Tibial artery (tissue), 4 donors: ENCODE results near the gene IL36B.

Experiments
- DNase-seq, 2 donors: peaks; one replicate each; pipeline ENCODE4 v3.0.0-alpha.2; 2019
- H3K27ac ChIP-seq, 2 donors: fragments of 200-600 bp; sonication (generic) in 1 of 2; 1 replicate in 1 of 2; 2 replicates in 1 of 2; pipeline ENCODE4 v1.5.1; 2018 to 2019; ENCODE audit warnings: mild to moderate bottlenecking in 1 of 2
- H3K27me3 ChIP-seq, 2 donors: fragments of 200-600 bp; sonication (generic) in 1 of 2; one replicate each; pipeline versions ENCODE4 v1.5.1 to v1.6.0; 2016 to 2019
- H3K36me3 ChIP-seq, 3 donors: fragments of 200-600 bp; sonication (generic) in 2 of 3; one replicate each; pipeline ENCODE4 v1.5.1; 2016 to 2019; ENCODE audit warnings: mild to moderate bottlenecking in 2 of 3
- H3K4me1 ChIP-seq, 4 donors: fragments of 200-600 bp; sonication (generic) in 2 of 4; 1 replicate in 3 of 4; 2 replicates in 1 of 4; pipeline ENCODE4 v1.5.1; 2016 to 2019
- H3K4me3 ChIP-seq, 2 donors: fragments of 200-600 bp; sonication (generic) in 1 of 2; 1 replicate in 1 of 2; 2 replicates in 1 of 2; pipeline ENCODE4 v1.5.1; 2018 to 2019; ENCODE audit warnings: mild to moderate bottlenecking in 2 of 2
- H3K9me3 ChIP-seq, 3 donors: fragments of 200-600 bp; sonication (generic) in 1 of 3; one replicate each; pipeline ENCODE4 v1.5.1; 2016 to 2019
- CTCF ChIP-seq, 2 experiments: fragments of 200-600 bp in 1 of 2; fragments of 450-650 bp in 1 of 2; IDR thresholded peaks; one replicate each; pipeline ENCODE4 v1.5.1; 2017 to 2019; ENCODE audit warnings: antibody characterized with exemption in 2 of 2, mild to moderate bottlenecking in 1 of 2, moderate library complexity in 1 of 2
- intact Hi-C: fragments of 100-400 bp; cut with DNase I; formaldehyde crosslinking; loops from one replicate; pipeline ENCODE4 v1.15.0; 2023; ENCODE audit warnings: low total_unique reads

IL36B gene

DNA sequence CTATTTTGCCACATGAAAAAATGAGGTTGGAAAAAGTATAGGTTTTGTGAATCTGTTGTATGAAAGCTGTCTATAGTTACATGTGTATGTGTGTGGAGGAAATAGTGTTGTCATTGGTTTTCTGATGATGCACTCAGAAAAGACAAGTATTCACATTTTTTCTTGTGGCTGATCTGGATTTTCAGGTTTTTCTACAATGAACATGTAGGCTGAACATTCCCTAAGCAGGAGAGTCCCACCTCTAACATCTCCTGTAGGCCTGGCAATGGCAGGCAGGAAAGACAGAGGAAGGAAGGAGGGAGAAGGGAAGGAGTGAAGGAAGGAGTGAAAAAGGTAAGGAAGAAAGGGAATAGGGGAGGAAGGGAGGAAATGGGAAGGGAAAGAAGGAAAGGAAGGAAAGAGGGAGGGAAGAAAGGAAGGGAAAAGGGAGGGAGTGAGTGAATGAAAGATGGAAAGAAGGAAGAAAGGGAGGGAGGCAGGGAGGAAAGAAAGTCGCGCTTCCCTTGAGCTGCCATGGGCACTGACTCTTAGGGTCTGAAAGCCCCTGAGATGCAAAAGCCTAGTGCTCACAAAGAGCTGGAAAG, 5.8 kb upstream of the IL36B start:
- DNase-seq: no peak
- Histone ChIP-seq H3K27ac (no peak overlapping the region), H3K27me3 (peaks cover 0 to 12% of the 10 kb centered on the region in 2 donors), H3K36me3 (no peaks in the 10 kb centered on the region), H3K9me3 (peaks cover 0 to 13% (median 0%) of the 10 kb centered on the region in 3 donors), H3K4me3 (no peak overlapping the region), H3K4me1 (no peaks in the 10 kb centered on the region)
- intact Hi-C loops: no loop called here
- no peak for TF ChIP-seq CTCF (IDR thresholded peaks at IDR 0.05)

GRCh38 chr2:113057117-113057516, 4.5 kb upstream of the IL36B start:
- H3K27me3 ChIP-seq: peaks cover 0 to 6% of the 10 kb centered on the region in 2 donors
- DNase-seq: no peak
- TF ChIP-seq CTCF (IDR thresholded peaks at IDR 0.05): no peak
- intact Hi-C loops: no loop called here
- H3K36me3 ChIP-seq: no peaks in the 10 kb centered on the region
- H3K4me1 ChIP-seq: no peaks in the 10 kb centered on the region
- H3K4me3 ChIP-seq: no peak overlapping the region
- peaks cover 0 to 13% (median 0%) of the 10 kb centered on the region in 3 donors for H3K9me3 ChIP-seq
- no peak overlapping the region for H3K27ac ChIP-seq

GRCh38 chr2:113056521-113056920, 3.9 kb upstream of the IL36B start:
- no peaks in the 10 kb centered on the region for H3K36me3 ChIP-seq
- H3K27me3 ChIP-seq: peaks cover 0 to under 1% of the 10 kb centered on the region in 2 donors
- intact Hi-C loops: no loop called here
- no peak for DNase-seq
- peaks cover 0 to 13% (median 0%) of the 10 kb centered on the region in 3 donors for H3K9me3 ChIP-seq
- no peak overlapping the region for H3K27ac ChIP-seq
- H3K4me1 ChIP-seq: no peaks in the 10 kb centered on the region
- H3K4me3 ChIP-seq: no peak overlapping the region
- TF ChIP-seq CTCF (IDR thresholded peaks at IDR 0.05): no peak

DNA sequence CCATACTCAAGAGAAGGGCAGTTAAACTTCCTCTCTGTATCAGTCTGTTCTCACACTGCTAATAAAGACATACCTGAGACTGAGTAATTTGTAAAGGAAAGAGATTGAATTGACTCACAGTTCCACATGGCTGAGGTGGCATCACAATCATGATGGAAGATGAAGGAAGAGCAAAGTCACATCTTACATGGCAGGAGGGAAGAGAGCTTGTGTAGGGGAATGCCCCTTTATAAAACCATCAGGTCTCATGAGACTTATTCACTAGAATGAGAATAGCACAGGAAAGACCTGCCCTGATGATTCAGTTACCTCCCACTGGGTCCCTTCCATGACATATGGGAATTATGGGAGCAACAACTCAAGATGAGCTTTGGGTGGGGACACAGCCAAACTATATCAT, 1.4 kb upstream of the IL36B start:
- DNase-seq: no peak
- H3K4me3 ChIP-seq: no peak overlapping the region
- H3K27ac ChIP-seq: no peak overlapping the region
- no peak for TF ChIP-seq CTCF (IDR thresholded peaks at IDR 0.05)
- H3K9me3 ChIP-seq: peaks cover 0 to 17% (median 0%) of the 10 kb centered on the region in 3 donors
- no peaks in the 10 kb centered on the region for H3K4me1 ChIP-seq
- no peaks in the 10 kb centered on the region for H3K36me3 ChIP-seq
- intact Hi-C loops: no loop called here
- H3K27me3 ChIP-seq: no peaks in the 10 kb centered on the region

DNA sequence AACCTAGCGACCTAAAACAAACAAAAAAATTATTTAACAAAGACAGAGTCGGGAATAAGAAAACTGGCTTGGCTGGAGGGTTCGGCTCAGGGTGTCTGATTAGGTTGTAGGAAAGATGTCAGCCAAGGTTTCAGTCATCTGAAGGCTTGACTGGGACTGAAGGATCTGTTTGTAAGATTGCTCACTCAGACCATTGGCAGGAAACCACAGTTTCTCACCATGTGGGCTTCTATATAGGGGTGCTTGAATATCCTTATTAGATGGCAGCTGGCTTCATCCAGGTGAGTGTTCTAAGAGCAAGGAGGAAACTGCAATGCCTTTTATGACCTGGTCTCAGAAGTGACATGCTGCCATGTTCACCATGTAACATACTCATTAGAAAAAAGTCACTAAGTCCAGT, 999 bp upstream of the IL36B start:
- Histone ChIP-seq H3K9me3 (peaks cover 0 to 17% (median 0%) of the 10 kb centered on the region in 3 donors), H3K4me3 (no peak overlapping the region), H3K4me1 (no peaks in the 10 kb centered on the region), H3K36me3 (no peaks in the 10 kb centered on the region), H3K27me3 (no peaks in the 10 kb centered on the region), H3K27ac (no peak overlapping the region)
- DNase-seq: no peak
- intact Hi-C loops: no loop called here
- TF ChIP-seq CTCF (IDR thresholded peaks at IDR 0.05): no peak
